Tibial nerve (tissue), 4 donors: Measurements from ENCODE around the gene SLC2A5. TPM values are rescaled to one million over a fixed set of nuclear protein-coding genes. Genes with fewer than 3 reads are reported as not detected.
"Not testable (repeated sequence)": the region's sequence is repeated elsewhere in the genome, so short reads cannot be mapped to it uniquely, and the experiment has no call there.

Experiments used
- DNase-seq, 2 donors: peaks; one replicate each; pipeline ENCODE4 v3.0.0-alpha.2; 2019; ENCODE audit warnings: low spot score in 2 of 2
- H3K27ac ChIP-seq, 4 donors: fragments of 200-600 bp; sonication (generic) in 3 of 4; one replicate each; pipeline ENCODE4 v1.5.1; 2017 to 2019; ENCODE audit warnings: mild to moderate bottlenecking in 1 of 4
- H3K27me3 ChIP-seq, 2 donors: fragments of 200-600 bp; sonication (generic) in 1 of 2; one replicate each; pipeline versions ENCODE4 v1.5.1 to v1.6.0; 2017 to 2019
- H3K36me3 ChIP-seq, 3 donors: fragments of 200-600 bp; sonication (generic); one replicate each; pipeline ENCODE4 v1.5.1; 2018 to 2019
- H3K4me1 ChIP-seq, 4 donors: fragments of 200-600 bp; sonication (generic) in 3 of 4; one replicate each; pipeline ENCODE4 v1.5.1; 2017 to 2019
- H3K4me3 ChIP-seq, 4 donors: fragments of 200-600 bp; sonication (generic) in 3 of 4; one replicate each; pipeline ENCODE4 v1.5.1; 2017 to 2019; ENCODE audit warnings: mild to moderate bottlenecking in 1 of 4, moderate library complexity in 1 of 4
- H3K9me3 ChIP-seq, 4 donors: fragments of 200-600 bp; sonication (generic) in 3 of 4; one replicate each; pipeline ENCODE4 v1.5.1; 2017 to 2019
- EP300 ChIP-seq, 2 donors: sonication (generic); formaldehyde crosslinking; IDR thresholded peaks; one replicate each; pipeline ENCODE4 v1.6.1; 2017; ENCODE audit warnings: antibody characterized with exemption in 2 of 2, mild to moderate bottlenecking in 1 of 2
- POLR2A ChIP-seq, 2 donors: fragments of 450-650 bp; IDR thresholded peaks; one replicate each; pipeline ENCODE4 v1.6.1; 2017; ENCODE audit warnings: antibody characterized with exemption in 2 of 2, mild to moderate bottlenecking in 2 of 2, moderate library complexity in 2 of 2
- WGBS, 2 donors: methylation state at CpG; one replicate each; pipeline ENCODE4 v1.1.5; 2018; 5-methylcytosine and 5-hydroxymethylcytosine counted together
- total RNA-seq, 4 donors: library from RNA; depleted of rRNA; stranded (reverse); fragments of >200 nt; gene quantifications; one replicate each; pipeline ENCODE4 v1.1.0, GENCODE V29; 2016
- TF ChIP-seq, protein P1 (sequence below), 5 experiments: fragments of 200-600 bp in 3 of 5; fragments of 450-650 bp in 2 of 5; sonication (generic) in 3 of 5; IDR thresholded peaks; one replicate each; pipeline ENCODE4 v1.5.1; 2016 to 2019; ENCODE audit warnings: antibody characterized with exemption in 5 of 5, mild to moderate bottlenecking in 3 of 5, moderate library complexity in 2 of 5

SLC2A5 gene
- total RNA-seq, 4 donors from 2014 or later, result 1.9 to 15.7 (median 5.2) TPM

DNA sequence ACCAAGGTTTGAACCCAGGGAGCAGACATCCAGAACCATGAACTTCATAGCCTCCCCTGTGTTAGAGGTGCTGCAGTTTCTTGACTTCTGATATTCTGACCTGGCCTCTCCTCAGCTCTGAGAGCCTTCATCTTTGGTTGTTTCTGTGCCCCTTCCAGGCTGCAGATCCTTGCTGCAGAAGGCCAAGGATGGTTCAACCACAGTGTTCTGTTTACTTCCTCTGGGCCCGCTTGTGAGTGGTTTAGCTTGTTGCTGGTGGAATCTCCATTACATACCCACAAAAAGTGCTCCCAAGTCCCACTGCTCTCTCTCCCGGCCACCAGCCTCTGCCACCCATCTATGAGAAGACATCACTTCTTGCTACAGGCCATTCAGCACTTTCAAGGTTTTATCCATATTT is 34.2 kb downstream of the SLC2A5 start:
- H3K9me3 ChIP-seq, result peaks cover 0 to 30% (median 0%) of the 10 kb centered on the region in 4 donors
- no peaks in the 10 kb centered on the region for H3K4me1 ChIP-seq
- H3K27ac ChIP-seq, result no peak overlapping the region
- H3K27me3 ChIP-seq, result no peaks in the 10 kb centered on the region
- peaks cover 0 to 8% (median 0%) of the 10 kb centered on the region in 3 donors for H3K36me3 ChIP-seq
- DNase-seq, result no peak
- WGBS, 2 donors, result 94 to 100% methylated on average over 2 of the region's 2 CpGs
- H3K4me3 ChIP-seq, result no peak overlapping the region
- no peak for TF ChIP-seq EP300 (IDR thresholded peaks at IDR 0.05)
- TF ChIP-seq, protein P1, sequence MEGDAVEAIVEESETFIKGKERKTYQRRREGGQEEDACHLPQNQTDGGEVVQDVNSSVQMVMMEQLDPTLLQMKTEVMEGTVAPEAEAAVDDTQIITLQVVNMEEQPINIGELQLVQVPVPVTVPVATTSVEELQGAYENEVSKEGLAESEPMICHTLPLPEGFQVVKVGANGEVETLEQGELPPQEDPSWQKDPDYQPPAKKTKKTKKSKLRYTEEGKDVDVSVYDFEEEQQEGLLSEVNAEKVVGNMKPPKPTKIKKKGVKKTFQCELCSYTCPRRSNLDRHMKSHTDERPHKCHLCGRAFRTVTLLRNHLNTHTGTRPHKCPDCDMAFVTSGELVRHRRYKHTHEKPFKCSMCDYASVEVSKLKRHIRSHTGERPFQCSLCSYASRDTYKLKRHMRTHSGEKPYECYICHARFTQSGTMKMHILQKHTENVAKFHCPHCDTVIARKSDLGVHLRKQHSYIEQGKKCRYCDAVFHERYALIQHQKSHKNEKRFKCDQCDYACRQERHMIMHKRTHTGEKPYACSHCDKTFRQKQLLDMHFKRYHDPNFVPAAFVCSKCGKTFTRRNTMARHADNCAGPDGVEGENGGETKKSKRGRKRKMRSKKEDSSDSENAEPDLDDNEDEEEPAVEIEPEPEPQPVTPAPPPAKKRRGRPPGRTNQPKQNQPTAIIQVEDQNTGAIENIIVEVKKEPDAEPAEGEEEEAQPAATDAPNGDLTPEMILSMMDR (IDR thresholded peaks at IDR 0.05), result no peak
- no peak for TF ChIP-seq POLR2A (IDR thresholded peaks at IDR 0.05)

- Histone ChIP-seq H3K9me3 (peaks cover 0 to 36% (median 0%) of the 10 kb centered on the region in 4 donors), H3K36me3 (peaks cover 0 to 5% (median 0%) of the 10 kb centered on the region in 3 donors), H3K27me3 (no peaks in the 10 kb centered on the region), H3K27ac (no peak overlapping the region), H3K4me3 (no peak overlapping the region), H3K4me1 (no peaks in the 10 kb centered on the region)
- TF ChIP-seq POLR2A (IDR thresholded peaks at IDR 0.05) (no peak), EP300 (IDR thresholded peaks at IDR 0.05) (no peak)
- TF ChIP-seq, protein P1 (IDR thresholded peaks at IDR 0.05), result no peak
- DNase-seq, result no peak
- 56 to 64% methylated on average over 5 of the region's 5 CpGs for WGBS, 2 donors
These were observed 36.1 kb downstream of the SLC2A5 start for GRCh38 chr1:9033363-9033762.

- no peak overlapping the region for H3K27ac ChIP-seq
- 87 to 90% methylated on average over 7 to 11 of the region's 12 CpGs for WGBS, 2 donors
- no peaks in the 10 kb centered on the region for H3K36me3 ChIP-seq
- no peaks in the 10 kb centered on the region for H3K4me1 ChIP-seq
- H3K4me3 ChIP-seq, result no peak overlapping the region
- H3K27me3 ChIP-seq, result no peaks in the 10 kb centered on the region
- H3K9me3 ChIP-seq, result peaks cover 0 to 36% (median 0%) of the 10 kb centered on the region in 4 donors
- TF ChIP-seq, protein P1 (IDR thresholded peaks at IDR 0.05), result no peak
- no peak for TF ChIP-seq EP300 (IDR thresholded peaks at IDR 0.05)
- no peak for TF ChIP-seq POLR2A (IDR thresholded peaks at IDR 0.05)
- no peak for DNase-seq
These were observed 37.8 kb downstream of the SLC2A5 start for GRCh38 chr1:9031484-9032259.

GRCh38 chr1:9031077-9031476 is 38.4 kb downstream of the SLC2A5 start:
- not testable (repeated sequence) for H3K36me3 ChIP-seq, H3K4me3 ChIP-seq, H3K27ac ChIP-seq, H3K27me3 ChIP-seq, H3K4me1 ChIP-seq, DNase-seq
- H3K9me3 ChIP-seq, result peaks cover 0 to 34% (median 0%) of the 10 kb centered on the region in 4 donors
- WGBS, 2 donors, result 87 to 98% methylated on average over 3 to 4 of the region's 4 CpGs

- H3K27me3 ChIP-seq, result no peaks in the 10 kb centered on the region
- WGBS, 2 donors, result 87 to 93% methylated on average over 5 of the region's 5 CpGs
- H3K27ac ChIP-seq, result no peak overlapping the region
- TF ChIP-seq POLR2A (IDR thresholded peaks at IDR 0.05) (no peak), EP300 (IDR thresholded peaks at IDR 0.05) (no peak)
- TF ChIP-seq, protein P1 (IDR thresholded peaks at IDR 0.05), result no peak
- DNase-seq, result no peak
- no peaks in the 10 kb centered on the region for H3K4me1 ChIP-seq
- no peak overlapping the region for H3K4me3 ChIP-seq
- peaks cover 0 to 22% (median 0%) of the 10 kb centered on the region in 4 donors for H3K9me3 ChIP-seq
- no peaks in the 10 kb centered on the region for H3K36me3 ChIP-seq
These were observed 40.3 kb downstream of the SLC2A5 start for GRCh38 chr1:9028921-9029705.
